8988T (cell line): ENCODE measurements around the gene TMEM131L.
"Not testable (repeated sequence)": the region's sequence is repeated elsewhere in the genome, so short reads cannot be mapped to it uniquely, and the experiment has no call there.

Source experiments
- DNase-seq: peaks from one replicate; pipeline ENCODE4 v3.0.0; 2011

TMEM131L gene

DNA sequence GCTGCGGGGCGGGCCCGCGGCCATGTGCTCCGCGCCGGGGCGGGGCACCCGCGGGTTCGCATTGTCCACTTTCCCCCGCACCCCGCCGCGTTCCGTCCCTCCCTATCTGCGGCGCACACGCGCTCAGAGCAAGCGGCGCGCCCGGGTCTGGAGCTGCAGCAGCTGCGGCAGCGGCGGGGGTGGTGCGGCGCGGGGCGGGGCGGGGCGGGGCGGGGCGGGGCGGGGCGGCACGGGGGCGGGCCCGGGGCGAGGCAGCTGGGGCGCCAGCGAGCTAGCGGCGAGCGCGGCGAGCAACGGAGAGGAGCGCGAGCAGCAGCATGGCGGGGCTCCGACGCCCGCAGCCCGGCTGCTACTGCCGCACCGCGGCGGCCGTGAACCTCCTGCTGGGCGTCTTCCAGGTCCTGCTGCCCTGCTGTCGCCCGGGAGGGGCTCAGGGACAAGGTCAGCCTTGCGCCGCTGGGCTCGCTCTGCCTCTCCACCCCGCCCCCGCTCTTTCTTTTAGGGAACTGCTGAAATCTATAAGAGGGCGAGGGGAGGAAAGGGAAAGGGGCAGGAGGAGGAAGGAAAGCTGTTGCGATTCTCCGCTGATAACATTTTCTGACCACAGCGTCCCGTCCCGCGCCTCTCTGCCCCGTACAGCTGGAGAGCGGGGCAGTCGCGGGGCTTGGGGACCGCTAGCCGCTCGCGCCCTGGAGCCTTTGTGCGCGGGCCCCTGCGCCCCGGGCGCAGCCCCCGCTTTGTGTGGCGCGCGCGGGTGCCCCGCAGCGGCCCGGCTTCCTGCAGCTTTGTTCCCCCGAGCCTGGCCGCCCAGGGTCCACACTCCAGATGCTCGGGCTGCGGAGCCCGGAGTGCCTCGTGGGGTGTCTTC lies at the start of gene TMEM131L:
Gene TMEM131L, plus strand, starts transcription at position 280 of the 868 bp plus-strand sequence. Its CDS starts 38 bp downstream, at position 318.
- peak; percentile 47 for DNase-seq

DNA sequence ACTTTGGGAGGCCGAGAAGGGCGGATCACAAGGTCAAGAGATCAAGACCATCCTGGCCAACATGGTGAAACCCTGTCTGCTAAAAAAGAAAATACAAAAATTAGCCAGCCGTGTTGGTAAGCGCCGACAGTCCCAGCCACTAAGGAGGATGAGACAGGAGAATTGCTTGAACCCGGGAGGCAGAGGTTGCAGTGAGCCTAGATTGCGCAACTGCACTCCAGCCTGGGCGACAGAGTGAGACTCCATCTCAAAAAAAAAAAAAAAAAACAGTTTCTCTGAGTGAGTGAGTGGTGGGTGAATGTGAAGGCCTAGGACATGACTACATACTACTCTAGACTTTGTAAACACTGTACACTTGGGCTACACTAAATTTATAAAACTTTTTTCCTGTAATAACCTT lies 49.7 kb upstream of the TMEM131L start:
- not testable (repeated sequence) for DNase-seq

- DNase-seq = no peak
These were observed 48.0 kb upstream of the TMEM131L start for GRCh38 chr4:153418121-153418520.

- no peak for DNase-seq
These were observed 47.6 kb upstream of the TMEM131L start for GRCh38 chr4:153418558-153418957.

- no peak for DNase-seq
These were observed 47.1 kb upstream of the TMEM131L start for GRCh38 chr4:153419029-153419428.

DNA sequence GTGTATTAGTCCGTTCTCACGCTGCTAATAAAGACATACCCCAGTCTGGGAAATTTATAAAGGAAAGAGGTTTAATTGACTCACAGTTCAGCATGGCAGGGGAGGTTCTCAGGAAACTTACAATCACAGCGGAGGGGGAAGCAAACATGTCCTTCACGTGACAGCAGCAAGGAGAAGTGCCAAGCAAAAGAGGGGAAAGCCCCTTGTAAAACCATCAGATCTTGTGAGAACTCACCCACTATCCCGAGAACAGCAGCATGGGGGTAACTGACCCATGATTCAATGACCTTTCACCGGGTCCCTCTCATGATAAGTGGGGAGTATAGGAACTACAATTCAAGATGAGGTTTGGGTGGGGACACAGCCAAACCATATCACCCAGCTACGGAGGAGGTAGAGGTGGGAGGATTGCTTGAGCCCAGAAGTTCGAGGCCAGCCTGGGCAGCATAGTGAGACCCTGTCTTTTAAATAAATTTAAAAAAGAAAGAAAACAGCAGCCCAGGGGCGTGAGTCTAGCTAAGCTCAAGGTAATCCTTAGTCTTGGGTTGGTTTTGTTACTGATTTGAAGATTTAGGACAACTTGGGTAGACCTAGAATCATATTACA lies 46.4 kb upstream of the TMEM131L start:
- DNase-seq = no peak

- no peak for DNase-seq
These were observed 45.8 kb upstream of the TMEM131L start for GRCh38 chr4:153420361-153420760.

- no peak for DNase-seq
These were observed 44.2 kb upstream of the TMEM131L start for GRCh38 chr4:153421941-153422340.

DNA sequence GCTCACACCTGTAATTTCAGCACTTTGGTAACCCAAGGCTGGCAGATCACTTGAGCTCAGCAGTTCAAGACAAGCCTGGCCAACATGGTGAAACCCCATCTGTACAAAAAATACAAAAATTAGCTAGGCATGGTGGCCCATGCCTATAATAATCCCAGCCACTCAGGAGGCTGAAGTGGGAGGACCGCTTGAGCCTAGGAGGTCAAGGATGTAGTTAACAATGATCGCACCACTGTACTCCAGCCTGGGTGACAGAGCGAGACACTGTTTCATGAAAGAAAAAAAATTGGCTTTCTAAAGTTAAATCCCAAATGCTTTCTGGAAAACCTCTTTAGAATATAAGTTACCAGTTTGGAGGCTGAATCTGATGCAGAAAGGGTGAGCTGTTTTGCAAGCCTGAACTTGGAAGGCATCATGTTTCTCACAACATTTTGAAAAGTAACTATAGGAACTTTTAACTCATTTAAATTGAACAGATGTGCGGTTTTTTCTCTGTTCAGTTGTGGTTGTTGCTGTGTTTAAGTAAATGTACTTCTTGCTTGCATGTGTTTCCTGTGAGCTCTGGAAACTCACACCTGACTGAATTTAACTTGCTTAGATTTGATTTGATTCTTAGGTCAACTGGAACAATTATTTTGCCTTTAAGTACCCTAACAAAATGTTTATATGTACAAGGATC lies 39.8 kb upstream of the TMEM131L start:
- no peak for DNase-seq

- DNase-seq = no peak
These were observed 38.6 kb upstream of the TMEM131L start for GRCh38 chr4:153427363-153428071.

DNA sequence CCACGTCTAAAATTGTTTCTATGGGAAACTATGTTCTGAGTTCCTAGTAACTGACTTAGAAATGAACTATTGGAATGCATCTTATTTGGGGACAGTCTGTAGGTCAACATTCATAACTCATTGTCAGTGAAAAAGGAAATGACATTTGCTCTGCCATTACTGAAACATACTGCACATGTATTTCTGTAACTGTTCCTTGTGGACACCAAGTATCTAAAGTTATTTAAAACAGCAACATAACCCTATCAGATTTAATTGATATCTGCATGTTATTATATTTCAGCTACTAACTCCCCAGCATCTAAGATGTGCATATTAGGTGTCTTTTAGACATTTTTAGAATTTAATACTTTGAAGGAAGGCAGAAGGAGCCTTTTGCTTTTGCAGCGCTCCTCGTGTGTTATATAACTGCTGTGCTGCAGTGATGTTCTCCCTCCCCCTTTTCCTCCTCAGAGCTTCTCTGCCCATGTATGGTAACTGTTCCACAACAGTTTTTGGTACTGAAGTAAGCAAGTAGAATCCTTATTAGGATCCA lies 37.2 kb upstream of the TMEM131L start:
- DNase-seq = no peak

DNA sequence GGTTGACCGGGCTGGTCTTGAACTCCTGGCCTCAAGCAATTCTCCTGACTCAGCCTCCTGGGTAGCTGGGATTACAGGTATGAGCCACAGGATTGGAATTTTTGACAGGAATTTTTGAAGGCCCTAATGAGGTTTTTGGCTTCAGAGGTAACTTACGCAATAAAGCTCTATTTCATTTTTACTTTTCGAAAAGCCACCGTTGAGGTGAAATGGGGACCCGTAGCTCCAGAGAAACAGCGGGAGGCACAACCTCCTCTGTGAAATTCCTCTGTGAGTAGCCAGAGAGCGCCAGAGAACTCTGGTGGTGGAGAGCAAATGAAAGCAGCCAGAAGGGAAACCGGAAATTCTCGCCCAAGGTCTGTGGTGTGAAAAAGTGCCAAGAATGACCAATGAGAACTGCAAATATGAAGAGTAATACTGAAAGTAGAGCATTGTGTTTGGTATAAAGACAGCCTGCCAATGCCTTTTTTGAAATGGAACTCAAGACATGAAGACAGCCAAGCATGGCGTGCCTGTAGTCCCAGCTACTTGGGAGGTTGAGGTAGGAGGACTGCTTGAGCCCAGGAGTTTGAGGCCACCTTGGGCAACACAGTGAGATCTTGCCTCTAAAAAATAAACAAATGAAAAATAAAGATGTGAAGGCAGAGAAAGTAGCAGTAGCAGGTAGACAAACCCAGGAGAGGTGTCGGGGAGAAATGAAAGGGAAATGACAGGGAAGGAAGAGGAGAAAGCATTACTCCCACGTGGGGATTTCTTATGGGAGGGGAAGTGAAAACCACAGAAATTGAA lies 33.0 kb upstream of the TMEM131L start:
- peak; percentile 36 for DNase-seq

GRCh38 chr4:153433754-153434105 lies 32.4 kb upstream of the TMEM131L start:
- DNase-seq = no peak

GRCh38 chr4:153434190-153434589 lies 32.0 kb upstream of the TMEM131L start:
- DNase-seq = no peak

DNA sequence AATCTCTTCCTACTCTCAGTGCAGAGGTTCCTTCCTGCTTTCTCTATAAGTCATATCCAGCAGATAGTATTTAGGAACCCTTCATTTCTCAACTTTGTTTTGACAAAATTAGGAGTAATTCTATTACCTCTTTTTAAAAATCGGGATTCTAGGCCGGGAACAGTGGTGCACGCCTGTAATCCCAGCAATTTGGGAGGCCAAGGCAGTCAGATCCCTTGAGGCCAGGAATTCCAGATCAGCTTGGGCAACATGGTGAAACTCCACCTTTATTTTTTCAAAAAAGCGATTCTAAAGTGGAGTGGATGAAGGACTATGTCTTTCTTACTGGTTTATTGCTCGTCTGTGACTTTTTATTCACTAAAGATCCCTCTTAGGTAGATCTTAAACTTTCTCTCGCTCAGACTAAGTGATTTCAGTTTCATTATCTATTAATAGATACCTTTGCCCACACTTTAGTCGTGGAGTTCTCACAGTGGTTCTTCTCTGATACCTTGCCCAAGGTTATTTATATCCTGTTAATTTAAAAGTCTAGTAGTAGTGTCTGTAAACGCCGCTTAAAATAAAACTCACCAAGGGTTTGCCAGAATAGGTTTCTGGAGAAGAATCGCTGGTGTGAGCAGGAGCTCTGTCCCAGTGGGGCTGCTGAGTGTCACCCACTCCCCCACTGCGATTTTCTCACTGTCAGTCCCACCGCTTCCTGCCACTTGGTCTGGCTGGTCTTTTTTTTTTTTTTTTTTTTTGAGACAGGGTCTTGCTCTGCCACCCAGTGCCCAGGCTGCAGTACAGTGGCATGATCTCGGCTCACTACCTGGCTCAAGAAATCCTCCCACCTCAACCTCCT lies 27.0 kb upstream of the TMEM131L start:
- no peak for DNase-seq

- DNase-seq = no peak
These were observed 26.3 kb upstream of the TMEM131L start for GRCh38 chr4:153439831-153440230.

DNA sequence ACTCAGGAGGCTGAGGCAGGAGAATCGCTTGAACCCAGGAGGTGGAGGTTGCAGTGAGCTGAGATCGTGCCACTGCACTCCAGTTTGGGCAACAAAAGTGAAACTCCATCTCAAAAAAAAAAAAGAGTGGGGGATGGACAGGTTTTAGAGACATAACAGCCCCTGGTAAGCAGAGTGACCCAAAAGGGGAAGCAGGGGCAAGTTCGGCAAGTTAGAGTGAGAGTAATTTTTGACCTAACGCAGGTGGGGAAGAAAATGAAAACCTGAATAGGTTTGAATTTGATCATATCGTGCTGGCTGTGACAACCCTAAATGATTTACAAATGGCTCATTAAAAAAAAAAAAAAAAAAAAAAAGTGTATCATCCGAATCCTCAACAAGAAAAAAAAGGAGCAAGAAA lies 25.7 kb upstream of the TMEM131L start:
- no peak for DNase-seq

DNA sequence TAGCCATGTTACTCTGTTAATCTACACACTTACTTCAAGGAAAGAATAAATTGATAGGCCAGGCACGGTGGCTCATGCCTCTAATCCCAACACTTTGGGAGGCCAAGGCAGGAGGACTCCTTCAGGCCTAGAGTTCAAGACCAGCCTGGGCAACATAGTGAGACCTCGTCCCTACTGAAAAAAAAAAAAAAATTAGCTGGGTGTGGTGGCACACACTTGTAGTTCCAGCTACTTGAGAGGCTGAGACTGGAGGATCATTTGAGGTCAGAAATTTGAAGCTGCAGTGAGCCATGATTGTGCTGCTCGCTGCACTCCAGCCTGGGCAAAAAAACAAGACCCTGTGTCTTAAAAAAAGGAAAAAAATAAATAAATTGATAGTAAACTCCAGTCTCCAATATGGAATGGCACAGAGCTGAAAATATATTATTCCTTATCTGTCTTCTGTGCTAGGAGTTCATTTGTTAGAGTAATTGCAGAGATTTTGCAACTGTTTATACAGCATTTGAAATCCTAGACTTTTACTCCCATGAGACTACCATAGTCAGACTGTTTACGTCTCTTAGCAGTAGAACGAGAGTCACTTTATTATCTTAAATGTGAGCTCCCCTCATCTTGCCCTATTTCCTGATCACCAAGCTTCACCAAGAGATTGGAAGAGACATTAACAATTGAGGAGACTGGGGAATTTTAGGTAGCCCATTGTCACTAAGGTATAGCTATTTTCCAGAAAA lies 18.8 kb upstream of the TMEM131L start:
- no peak for DNase-seq

- no peak for DNase-seq
These were observed 18.0 kb upstream of the TMEM131L start for GRCh38 chr4:153448003-153448731.

GRCh38 chr4:153449338-153449737 lies 16.8 kb upstream of the TMEM131L start:
- DNase-seq = no peak
